Adrenal gland (tissue), 12 donors: Measurements from ENCODE around the gene PLOD3. TPM values are rescaled to one million over a fixed set of nuclear protein-coding genes. Genes with fewer than 3 reads are reported as not detected.

ENCODE experiments used
- DNase-seq, 7 donors: peaks; one replicate each; pipeline ENCODE4 v3.0.0-alpha.2; 2019 to 2020
- H3K27ac ChIP-seq, 5 donors: fragments of 200-600 bp; sonication (generic) in 4 of 5; 1 replicate in 3 of 5; 2 replicates in 2 of 5; pipeline versions ENCODE4 v1.5.1 to v1.8.0; 2016 to 2020; ENCODE audit warnings: mild to moderate bottlenecking in 1 of 5
- H3K27me3 ChIP-seq: fragments of 200-600 bp; 2 replicates; pipeline ENCODE4 v1.8.0; 2021
- H3K36me3 ChIP-seq, 2 donors: fragments of 200-600 bp; replicated peaks in 1 of 2; 1 replicate in 1 of 2; 2 replicates in 1 of 2; pipeline versions ENCODE4 v1.5.1 to v1.8.0; 2018 to 2022
- H3K4me1 ChIP-seq, 2 donors: fragments of 200-600 bp; replicated peaks in 1 of 2; 1 replicate in 1 of 2; 2 replicates in 1 of 2; pipeline versions ENCODE4 v1.5.1 to v1.8.0; 2018 to 2021
- H3K4me3 ChIP-seq, 4 donors: fragments of 200-600 bp; sonication (generic) in 3 of 4; one replicate each; pipeline ENCODE4 v1.5.1; 2016 to 2018
- H3K9me3 ChIP-seq, 3 donors: fragments of 200-600 bp; sonication (generic) in 1 of 3; replicated peaks in 1 of 3; 1 replicate in 2 of 3; 2 replicates in 1 of 3; pipeline versions ENCODE4 v1.5.1 to v1.8.0; 2016 to 2021
- CTCF ChIP-seq, 6 experiments: fragments of 450-650 bp in 4 of 6; fragments of 200-600 bp in 2 of 6; sonication (generic) in 1 of 6; IDR thresholded peaks; 1 replicate in 5 of 6; 2 replicates in 1 of 6; pipeline versions ENCODE4 v1.5.1 to v1.8.0; 2016 to 2021; ENCODE audit warnings: antibody characterized with exemption in 6 of 6, mild to moderate bottlenecking in 2 of 6, moderate library complexity in 1 of 6
- POLR2A ChIP-seq, 2 donors: fragments of 450-650 bp; IDR thresholded peaks; one replicate each; pipeline ENCODE4 v1.6.1; 2017; ENCODE audit warnings: antibody characterized with exemption in 2 of 2, mild to moderate bottlenecking in 2 of 2, moderate library complexity in 1 of 2
- WGBS, 4 donors: extraction: QIAGEN DNeasy Blood & Tissue Kit in 2 of 4; methylation state at CpG; one replicate each; pipeline versions ENCODE4 v1.1.5 to v1.1.7; 2013 to 2017; 5-methylcytosine and 5-hydroxymethylcytosine counted together
- intact Hi-C, 2 donors: fragments of 100-400 bp; cut with DNase I; formaldehyde crosslinking; loops; one replicate each; pipeline versions ENCODE4 v1.14.1 to v1.15.0; 2022 to 2023
- polyA plus RNA-seq, 3 donors: library from polyadenylated mRNA; stranded (reverse); fragments of 200-250 nt in 2 of 3; fragments of 350-450 nt in 1 of 3; fragmentation: Illumina TruSeq in 1 of 3; extraction: RNeasy Lipid Tissue Mini Kit (QIAGEN cat#74804) in 1 of 3; gene quantifications; one replicate each; pipeline ENCODE4 v1.2.3, GENCODE V29; 2013 to 2014
- total RNA-seq, 9 donors: library from RNA; depleted of rRNA in 4 of 9; stranded (reverse); fragments of >200 nt in 4 of 9; fragments of 120-200 nt in 1 of 9; fragmentation: NEBNext Ultra II Directional in 1 of 9; extraction: Animal tissue kit (Norgen Biotek cat#: 25700) in 1 of 9; gene quantifications; one replicate each; pipeline versions ENCODE4 v1.1.0 to v1.2.4, GENCODE V29; 2013 to 2023
- donor health status: healthy with polysubstance abuse.
- donor health status: Bipolar disorder and iron deficiency.
- donor health status: DM: yes; HTN: yes; CAD: no.
- donor health status: DM: no; HTN: no; CAD: no.
- donor health status: DM: no; HTN: no; CAD: no.
- donor health status: DM: yes; HTN: yes; CAD: no.

The PLOD3 gene
- total and polyA plus RNA-seq, 12 donors: 24.1 to 62.2 (median 51.4) TPM

GRCh38 chr7:101232141-101232850, 14.9 kb upstream of the PLOD3 start:
- H3K36me3 ChIP-seq: peaks cover 0 to 12% of the 10 kb centered on the region in 2 donors

GRCh38 chr7:101231644-101232043, 14.3 kb upstream of the PLOD3 start:
- TF ChIP-seq CTCF (IDR thresholded peaks at IDR 0.05): no peak
- TF ChIP-seq POLR2A (IDR thresholded peaks at IDR 0.05): no peak
- Histone ChIP-seq H3K36me3 (peaks cover 0 to 10% of the 10 kb centered on the region in 2 donors), H3K4me3 (no peak overlapping the region), H3K4me1 (peaks cover 0 to 12% of the 10 kb centered on the region in 2 donors), H3K27ac (peak overlapping the region in 1 of 5 donors; percentile 29), H3K27me3 (no peaks in the 10 kb centered on the region), H3K9me3 (no peaks in the 10 kb centered on the region)
- WGBS, 4 donors: 64 to 76% (median 70%) methylated on average over 5 to 7 of the region's 7 CpGs
- DNase-seq: no peak
- intact Hi-C loops: loop anchor here in 1 of 2 donors (5.0 kb wide), 1 partner anchor 49 kb away; the partner anchor contains the start of gene NAT16

More at GRCh38 chr7:101232141-101232850, 14.9 kb upstream of the PLOD3 start:
- intact Hi-C loops: loop anchor here in 1 of 2 donors (5.0 kb wide), 1 partner anchor 50 kb away; the partner anchor contains the start of gene NAT16
- TF ChIP-seq POLR2A (IDR thresholded peaks at IDR 0.05): no peak
- TF ChIP-seq CTCF (IDR thresholded peaks at IDR 0.05): no peak
- Histone ChIP-seq H3K27ac (peak overlapping the region in 1 of 5 donors; percentile 29), H3K4me3 (peak overlapping the region in 1 of 4 donors; percentile 42), H3K27me3 (no peaks in the 10 kb centered on the region), H3K9me3 (no peaks in the 10 kb centered on the region), H3K4me1 (peaks cover 0 to 12% of the 10 kb centered on the region in 2 donors)
- 25 to 55% (median 41%) methylated on average over 3 to 52 of the region's 52 CpGs for WGBS, 4 donors
- peak in 1 of 7 donors; percentile 11 for DNase-seq

GRCh38 chr7:101226721-101227120, 9.3 kb upstream of the PLOD3 start:
- Histone ChIP-seq H3K9me3 (no peaks in the 10 kb centered on the region), H3K4me3 (no peak overlapping the region), H3K36me3 (peaks cover 0 to 44% of the 10 kb centered on the region in 2 donors), H3K4me1 (peaks cover 0 to 3% of the 10 kb centered on the region in 2 donors), H3K27ac (peak overlapping the region in 1 of 5 donors; percentile 49), H3K27me3 (no peaks in the 10 kb centered on the region)
- TF ChIP-seq POLR2A (IDR thresholded peaks at IDR 0.05): no peak
- no peak for TF ChIP-seq CTCF (IDR thresholded peaks at IDR 0.05)
- intact Hi-C loops: no loop called here
- DNase-seq: peak in 1 of 7 donors; percentile 13
- 69 to 76% (median 70%) methylated on average over 9 of the region's 9 CpGs for WGBS, 4 donors

GRCh38 chr7:101225650-101226049, 8.3 kb upstream of the PLOD3 start:
- Histone ChIP-seq H3K27me3 (no peaks in the 10 kb centered on the region), H3K9me3 (no peaks in the 10 kb centered on the region), H3K4me1 (peaks cover 0 to 1% of the 10 kb centered on the region in 2 donors), H3K4me3 (no peak overlapping the region), H3K36me3 (peaks cover 0 to 44% of the 10 kb centered on the region in 2 donors), H3K27ac (no peak overlapping the region)
- no peak for TF ChIP-seq POLR2A (IDR thresholded peaks at IDR 0.05)
- no peak for TF ChIP-seq CTCF (IDR thresholded peaks at IDR 0.05)
- DNase-seq: no peak
- intact Hi-C loops: no loop called here
- WGBS, 4 donors: 94 to 98% (median 98%) methylated on average over 6 of the region's 6 CpGs
